ENCODE results near the gene LMLN. TPM values are rescaled to one million over a fixed set of nuclear protein-coding genes. Genes with fewer than 3 reads are reported as not detected.
A peak's percentile ranks its signal among the peaks of the same experiment; 100 is the strongest.
"Not testable (repeated sequence)": the region's sequence is repeated elsewhere in the genome, so short reads cannot be mapped to it uniquely, and the experiment has no call there.

The LMLN gene
- total and polyA plus RNA-seq, 4 donors, result 2.4 to 17.2 (median 8.2) TPM

DNA sequence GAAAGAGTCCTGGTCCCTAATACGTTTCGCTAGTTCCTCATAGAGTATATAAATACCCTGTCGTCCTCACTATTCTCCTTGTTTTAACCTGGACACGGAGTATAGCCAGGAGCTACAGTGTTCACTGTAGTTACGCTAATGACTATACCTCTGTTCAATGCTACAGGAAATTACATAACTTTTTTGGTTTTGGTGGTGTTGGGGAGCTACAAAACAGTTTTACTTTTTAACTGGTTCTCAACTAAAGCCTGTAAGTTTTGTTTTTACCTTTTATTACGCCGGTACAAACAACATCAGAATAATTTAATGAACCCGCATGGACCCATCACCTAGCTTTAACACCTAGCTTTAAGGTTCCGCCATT is 1.5 kb downstream of the LMLN start:
- TF ChIP-seq, protein P1, sequence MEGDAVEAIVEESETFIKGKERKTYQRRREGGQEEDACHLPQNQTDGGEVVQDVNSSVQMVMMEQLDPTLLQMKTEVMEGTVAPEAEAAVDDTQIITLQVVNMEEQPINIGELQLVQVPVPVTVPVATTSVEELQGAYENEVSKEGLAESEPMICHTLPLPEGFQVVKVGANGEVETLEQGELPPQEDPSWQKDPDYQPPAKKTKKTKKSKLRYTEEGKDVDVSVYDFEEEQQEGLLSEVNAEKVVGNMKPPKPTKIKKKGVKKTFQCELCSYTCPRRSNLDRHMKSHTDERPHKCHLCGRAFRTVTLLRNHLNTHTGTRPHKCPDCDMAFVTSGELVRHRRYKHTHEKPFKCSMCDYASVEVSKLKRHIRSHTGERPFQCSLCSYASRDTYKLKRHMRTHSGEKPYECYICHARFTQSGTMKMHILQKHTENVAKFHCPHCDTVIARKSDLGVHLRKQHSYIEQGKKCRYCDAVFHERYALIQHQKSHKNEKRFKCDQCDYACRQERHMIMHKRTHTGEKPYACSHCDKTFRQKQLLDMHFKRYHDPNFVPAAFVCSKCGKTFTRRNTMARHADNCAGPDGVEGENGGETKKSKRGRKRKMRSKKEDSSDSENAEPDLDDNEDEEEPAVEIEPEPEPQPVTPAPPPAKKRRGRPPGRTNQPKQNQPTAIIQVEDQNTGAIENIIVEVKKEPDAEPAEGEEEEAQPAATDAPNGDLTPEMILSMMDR (IDR thresholded peaks at IDR 0.05; ENCODE audit: control extremely low read depth, extremely low read depth), result no peak
- H3K27me3 ChIP-seq (ENCODE audit: control insufficient read depth in 3 of 3, insufficient read depth in 3 of 3, low read length in 2 of 3), result no peaks in the 10 kb centered on the region
- no peak overlapping the region for H3K4me3 ChIP-seq
- H3K4me1 ChIP-seq (ENCODE audit: control insufficient read depth in 5 of 5, insufficient read depth in 5 of 5, low read length in 5 of 5), result peaks cover 2 to 22% (median 4%) of the 10 kb centered on the region in 5 donors
- WGBS, 2 donors, result 43 to 69% methylated on average over 9 of the region's 9 CpGs
- peak overlapping the region in 1 of 2 donors; percentile 84 for H3K9ac ChIP-seq (ENCODE audit: insufficient read depth in 1 of 2, low read length in 2 of 2)
- DNase-seq (no peak), ATAC-seq (ENCODE audit: insufficient read depth, low FRiP score) (no peak)
- no peak overlapping the region for H3K27ac ChIP-seq (ENCODE audit: low read depth in 1 of 2, low read length in 1 of 2)
- H3K9me3 ChIP-seq (ENCODE audit: control insufficient read depth in 4 of 4, insufficient read depth in 3 of 4, low read length in 3 of 4), result no peaks in the 10 kb centered on the region
- peaks cover 0 to 3% (median under 1%) of the 10 kb centered on the region in 4 donors for H3K36me3 ChIP-seq (ENCODE audit: control insufficient read depth in 4 of 4, insufficient read depth in 4 of 4, low read length in 4 of 4)

DNA sequence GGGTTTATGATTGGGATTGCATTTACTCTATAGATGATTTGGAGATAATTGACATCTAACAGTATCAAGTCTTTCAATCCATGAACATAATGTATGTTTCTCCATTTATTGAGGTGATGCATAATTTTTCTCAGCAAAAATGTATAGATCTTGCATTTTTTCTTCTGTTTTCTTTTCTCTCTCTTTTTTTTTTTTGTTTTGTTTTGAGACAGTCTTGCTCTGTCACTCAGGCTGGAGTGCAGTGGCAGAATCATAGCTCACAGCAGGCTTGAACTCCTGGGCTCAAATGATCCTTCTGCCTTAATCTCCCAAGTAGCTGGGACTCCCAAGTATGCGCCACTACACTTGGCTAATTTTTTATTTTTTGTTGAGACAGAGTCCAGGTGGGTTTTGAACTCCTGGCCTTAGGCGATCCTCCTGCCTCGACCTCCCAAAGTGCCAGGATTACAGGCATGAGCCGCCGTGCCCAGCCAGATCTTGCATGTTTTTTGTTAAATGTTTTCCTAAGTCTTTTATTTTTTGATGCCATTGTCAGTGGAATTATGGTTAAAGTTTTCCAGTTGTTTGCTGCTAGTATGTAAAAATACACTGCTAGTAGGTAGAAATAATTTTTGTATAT is 3.1 kb downstream of the LMLN start:
- no peak overlapping the region for H3K9ac ChIP-seq (ENCODE audit: insufficient read depth in 1 of 2, low read length in 2 of 2)
- TF ChIP-seq, protein P1 (IDR thresholded peaks at IDR 0.05; ENCODE audit: control extremely low read depth, extremely low read depth), result no peak
- DNase-seq, result no peak
- peaks cover 2 to 14% (median 4%) of the 10 kb centered on the region in 5 donors for H3K4me1 ChIP-seq (ENCODE audit: control insufficient read depth in 5 of 5, insufficient read depth in 5 of 5, low read length in 5 of 5)
- no peak for ATAC-seq (ENCODE audit: insufficient read depth, low FRiP score)
- no peak overlapping the region for H3K27ac ChIP-seq (ENCODE audit: low read depth in 1 of 2, low read length in 1 of 2)
- WGBS, 2 donors, result 96 to 98% methylated on average over 5 of the region's 5 CpGs
- H3K9me3 ChIP-seq (ENCODE audit: control insufficient read depth in 4 of 4, insufficient read depth in 3 of 4, low read length in 3 of 4), result no peaks in the 10 kb centered on the region
- no peak overlapping the region for H3K4me3 ChIP-seq
- H3K36me3 ChIP-seq (ENCODE audit: control insufficient read depth in 4 of 4, insufficient read depth in 4 of 4, low read length in 4 of 4), result no peaks in the 10 kb centered on the region
- H3K27me3 ChIP-seq (ENCODE audit: control insufficient read depth in 3 of 3, insufficient read depth in 3 of 3, low read length in 2 of 3), result no peaks in the 10 kb centered on the region

DNA sequence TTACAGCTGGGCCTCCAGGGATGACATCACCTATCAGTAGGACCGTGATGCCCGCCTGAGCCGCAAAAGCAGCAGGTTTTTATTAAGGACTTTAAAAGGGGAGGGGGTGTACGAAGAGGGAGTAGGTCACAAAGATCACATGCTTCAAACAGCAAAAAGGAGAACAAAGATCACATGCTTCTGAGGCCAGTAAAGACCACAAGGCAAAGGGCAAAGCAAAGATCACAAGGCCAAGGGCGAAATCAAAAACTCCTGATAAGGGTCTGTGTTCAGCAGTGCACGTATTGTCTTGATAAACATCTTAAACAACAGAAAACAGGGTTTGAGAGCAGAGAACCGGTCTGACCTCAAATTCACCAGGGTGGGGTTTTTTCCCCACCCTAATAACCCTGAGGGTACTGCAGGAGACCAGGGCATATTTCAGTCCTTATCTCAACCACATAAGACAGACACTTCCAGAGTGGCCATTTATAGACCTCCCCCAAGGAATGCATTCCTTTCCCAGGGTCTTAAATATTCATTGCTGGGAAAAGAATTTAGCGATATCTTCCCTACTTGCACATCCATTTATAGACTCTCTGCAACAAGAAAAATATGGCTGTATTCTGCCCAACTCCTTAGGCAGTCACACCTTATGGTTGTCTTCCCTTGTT is 7.4 kb downstream of the LMLN start:
- not testable (repeated sequence) for H3K27ac ChIP-seq (ENCODE audit: low read depth in 1 of 2, low read length in 1 of 2); DNase-seq; H3K4me3 ChIP-seq; H3K27me3 ChIP-seq (ENCODE audit: control insufficient read depth in 3 of 3, insufficient read depth in 3 of 3, low read length in 2 of 3); H3K9me3 ChIP-seq (ENCODE audit: control insufficient read depth in 4 of 4, insufficient read depth in 3 of 4, low read length in 3 of 4); ATAC-seq (ENCODE audit: insufficient read depth, low FRiP score); H3K9ac ChIP-seq (ENCODE audit: insufficient read depth in 1 of 2, low read length in 2 of 2); H3K4me1 ChIP-seq (ENCODE audit: control insufficient read depth in 5 of 5, insufficient read depth in 5 of 5, low read length in 5 of 5); H3K36me3 ChIP-seq (ENCODE audit: control insufficient read depth in 4 of 4, insufficient read depth in 4 of 4, low read length in 4 of 4)
- 94 to 96% methylated on average over 8 of the region's 8 CpGs for WGBS, 2 donors

DNA sequence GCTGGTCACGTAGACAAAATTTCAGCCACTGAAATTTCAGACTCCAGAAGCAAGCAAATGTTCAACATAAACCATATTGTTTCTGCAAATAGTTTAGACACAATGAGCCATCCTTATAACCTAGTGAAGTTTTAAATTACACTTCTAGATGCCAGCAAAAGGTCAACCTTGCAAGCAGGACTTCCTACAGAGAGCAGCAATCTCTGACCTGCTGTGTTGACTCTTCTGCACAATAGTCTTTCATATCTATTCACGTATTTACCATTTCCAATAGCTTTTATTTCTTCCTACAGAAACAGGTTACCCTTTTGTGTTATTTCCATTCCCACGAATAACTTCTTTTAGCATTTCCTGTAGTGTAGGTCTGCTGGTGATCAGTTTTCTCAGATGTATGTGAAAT is 10.6 kb downstream of the LMLN start:
- WGBS, 2 donors, result 81% methylated on average over 3 of the region's 3 CpGs
- Histone ChIP-seq H3K9ac (ENCODE audit: insufficient read depth in 1 of 2, low read length in 2 of 2) (no peak overlapping the region), H3K4me1 (ENCODE audit: control insufficient read depth in 5 of 5, insufficient read depth in 5 of 5, low read length in 5 of 5) (no peaks in the 10 kb centered on the region), H3K9me3 (ENCODE audit: control insufficient read depth in 4 of 4, insufficient read depth in 3 of 4, low read length in 3 of 4) (peaks cover 0 to 5% (median 0%) of the 10 kb centered on the region in 4 donors), H3K27ac (ENCODE audit: low read depth in 1 of 2, low read length in 1 of 2) (no peak overlapping the region), H3K4me3 (no peak overlapping the region), H3K36me3 (ENCODE audit: control insufficient read depth in 4 of 4, insufficient read depth in 4 of 4, low read length in 4 of 4) (peaks cover 0 to 3% (median under 1%) of the 10 kb centered on the region in 4 donors), H3K27me3 (ENCODE audit: control insufficient read depth in 3 of 3, insufficient read depth in 3 of 3, low read length in 2 of 3) (no peaks in the 10 kb centered on the region)
- TF ChIP-seq, protein P1 (IDR thresholded peaks at IDR 0.05; ENCODE audit: control extremely low read depth, extremely low read depth), result no peak
- ATAC-seq (ENCODE audit: insufficient read depth, low FRiP score), result no peak
- DNase-seq, result no peak

Measured in lung (tissue), 12 donors.